OCI-LY7 (cell line): ENCODE data around the gene TFB1M. TPM values are rescaled to one million over a fixed set of nuclear protein-coding genes. Genes with fewer than 3 reads are reported as not detected.

Experiments
- BruUV-seq: library from RNA; stranded (reverse); fragments of 400-500 nt; replicated peaks from 2 replicates; lab custom pipeline; 2021; lab: Mats Ljungman, UMichigan
- CTCF ChIA-PET: fragments of 300-600 bp; sonication (Branson Sonifier 250); formaldehyde crosslinking; loops from one replicate; lab custom pipeline; 2022; ENCODE audit warnings: antibody characterized with exemption; ENCODE audit not compliant: unreplicated experiment; lab: Charles Lee
- POLR2A ChIA-PET: fragments of 300-600 bp; sonication (Branson Sonifier 250); formaldehyde crosslinking; loops from one replicate; lab custom pipeline; 2022; ENCODE audit warnings: antibody characterized with exemption; lab: Charles Lee
- DNase-seq: peaks from one replicate; pipeline ENCODE4 v3.0.0-alpha.2; 2015; ENCODE audit warnings: low spot score
- H2AFZ ChIP-seq: fragments of 200-600 bp; sonication (generic), shearing (Covaris generic); 2 replicates; pipeline ENCODE4 v1.6.1; 2014; ENCODE audit warnings: mild to moderate bottlenecking, antibody characterized with exemption, low read length, moderate library complexity
- H3K27ac ChIP-seq: fragments of 200-600 bp; sonication (generic); 2 replicates; pipeline ENCODE4 v1.5.1; 2014; ENCODE audit warnings: mixed run types, low read depth, mild to moderate bottlenecking, moderate library complexity, low read length, inconsistent platforms; ENCODE audit not compliant: poor library complexity, severe bottlenecking
- H3K36me3 ChIP-seq: fragments of 200-600 bp; sonication (generic); 2 replicates; pipeline ENCODE4 v1.6.1; 2014; ENCODE audit warnings: mild to moderate bottlenecking, antibody characterized with exemption, low read length, moderate library complexity, mixed read lengths; ENCODE audit not compliant: insufficient read depth
- H3K4me1 ChIP-seq: fragments of 200-600 bp; sonication (generic); 2 replicates; pipeline ENCODE4 v1.5.1; 2014; ENCODE audit warnings: mild to moderate bottlenecking, low read length; ENCODE audit not compliant: insufficient read depth, poor library complexity, severe bottlenecking
- H3K4me2 ChIP-seq: fragments of 200-600 bp; sonication (generic); 2 replicates; pipeline ENCODE4 v1.6.1; 2014; ENCODE audit warnings: mild to moderate bottlenecking, low read length
- H3K4me3 ChIP-seq: fragments of 200-600 bp; sonication (generic); 2 replicates; pipeline ENCODE4 v1.5.1; 2014; ENCODE audit warnings: mild to moderate bottlenecking, low read depth, low read length; ENCODE audit not compliant: poor library complexity, severe bottlenecking
- H3K79me2 ChIP-seq: fragments of 200-600 bp; sonication (generic); 2 replicates; pipeline ENCODE4 v1.6.1; 2016; ENCODE audit warnings: low read depth, mild to moderate bottlenecking, low read length, moderate library complexity, mixed read lengths; ENCODE audit not compliant: insufficient read depth
- H3K9me2 ChIP-seq: fragments of 200-600 bp; sonication (generic); 2 replicates; pipeline ENCODE4 v1.6.1; 2016; ENCODE audit warnings: mild to moderate bottlenecking, low read length, mixed read lengths; ENCODE audit not compliant: insufficient read depth
- H3K9me3 ChIP-seq: fragments of 200-600 bp; sonication (generic); 2 replicates; pipeline ENCODE4 v1.6.1; 2014; ENCODE audit warnings: mild to moderate bottlenecking, mixed run types, low read length, mixed read lengths
- H4K20me1 ChIP-seq: fragments of 200-600 bp; sonication (generic); 2 replicates; pipeline ENCODE4 v1.6.1; 2014; ENCODE audit warnings: mild to moderate bottlenecking, antibody characterized with exemption, low read length, moderate library complexity, mixed read lengths; ENCODE audit not compliant: insufficient read depth
- CTCF ChIP-seq: fragments of 200-600 bp; sonication (generic); conservative IDR thresholded peaks from 2 replicates; pipeline ENCODE4 v1.5.1; 2014; ENCODE audit warnings: mild to moderate bottlenecking, antibody characterized with exemption, low read length, moderate library complexity, mixed read lengths
- EZH2phosphoT487 ChIP-seq: fragments of 200-600 bp; sonication (generic); IDR thresholded peaks from 2 replicates; pipeline ENCODE4 v1.6.1; 2018; ENCODE audit warnings: low read depth, borderline replicate concordance, mild to moderate bottlenecking, mixed run types, antibody characterized with exemption, low read length, moderate library complexity, mixed read lengths
- intact Hi-C: fragments of 100-400 bp; cut with micrococcal nuclease; formaldehyde crosslinking; loops from one replicate; pipeline ENCODE4 v1.10.0; 2022; ENCODE audit not compliant: unreplicated experiment
- total RNA-seq, 2 experiments: library from RNA; depleted of rRNA in 1 of 2; stranded (reverse); fragments of >200 nt in 1 of 2; shearing (Covaris generic) in 1 of 2; gene quantifications; 2 replicates each; pipeline ENCODE4 v1.2.3, GENCODE V29; 2014 to 2022

Gene TFB1M
- total RNA-seq, 2 experiments from 2014 or later, result 34.8 to 62.8 TPM

GRCh38 chr6:155244434-155244833 lies 69.8 kb downstream of the TFB1M start:
- POLR2A ChIA-PET, result interaction anchor here (0.7 kb wide), 1 partner anchor 14 kb away, joined by 3 read pairs; no protein-coding TSS in a partner anchor
- H4K20me1 ChIP-seq, result no peaks in the 10 kb centered on the region
- TF ChIP-seq EZH2phosphoT487 (no peak), CTCF (no peak)
- no peaks in the 10 kb centered on the region for H3K79me2 ChIP-seq
- DNase-seq, result no peak
- no peaks in the 10 kb centered on the region for H3K9me3 ChIP-seq
- BruUV-seq, result no TSS peak
- H2AFZ ChIP-seq, result no peak overlapping the region
- no peaks in the 10 kb centered on the region for H3K4me1 ChIP-seq
- no peak overlapping the region for H3K27ac ChIP-seq
- CTCF ChIA-PET, result no interaction called here
- intact Hi-C loops, result loop anchor here (10.0 kb wide), 1 partner anchor 570 kb away; no protein-coding TSS in a partner anchor
- no peaks in the 10 kb centered on the region for H3K9me2 ChIP-seq
- no peak overlapping the region for H3K4me2 ChIP-seq
- H3K4me3 ChIP-seq, result no peak overlapping the region
- H3K36me3 ChIP-seq, result peaks cover 43% of the 10 kb centered on the region

GRCh38 chr6:155241966-155242365 lies 72.3 kb downstream of the TFB1M start:
- Histone ChIP-seq H3K27ac (no peak overlapping the region), H3K4me1 (no peaks in the 10 kb centered on the region), H2AFZ (no peak overlapping the region), H3K36me3 (peaks cover 33% of the 10 kb centered on the region), H3K9me3 (no peaks in the 10 kb centered on the region), H3K4me3 (no peak overlapping the region), H3K9me2 (no peaks in the 10 kb centered on the region), H3K79me2 (no peaks in the 10 kb centered on the region), H3K4me2 (no peak overlapping the region), H4K20me1 (no peaks in the 10 kb centered on the region)
- no TSS peak for BruUV-seq
- POLR2A ChIA-PET, result no interaction called here
- no peak for TF ChIP-seq EZH2phosphoT487
- no peak for TF ChIP-seq CTCF
- intact Hi-C loops, result loop anchor here (10.0 kb wide), 1 partner anchor 567 kb away; no protein-coding TSS in a partner anchor
- CTCF ChIA-PET, result no interaction called here
- no peak for DNase-seq

GRCh38 chr6:155240905-155241600 lies 73.2 kb downstream of the TFB1M start:
- DNase-seq, result no peak
- CTCF ChIA-PET, result no interaction called here
- POLR2A ChIA-PET, result no interaction called here

More at GRCh38 chr6:155240905-155241600, 73.2 kb downstream of the TFB1M start:
- peaks cover 27% of the 10 kb centered on the region for H3K36me3 ChIP-seq
- TF ChIP-seq EZH2phosphoT487 (no peak), CTCF (no peak)
- H2AFZ ChIP-seq, result no peak overlapping the region
- intact Hi-C loops, result loop anchor here (10.0 kb wide), 1 partner anchor 566 kb away; no protein-coding TSS in a partner anchor
- H3K9me2 ChIP-seq, result no peaks in the 10 kb centered on the region
- H4K20me1 ChIP-seq, result no peaks in the 10 kb centered on the region
- no peaks in the 10 kb centered on the region for H3K4me1 ChIP-seq
- no peak overlapping the region for H3K4me3 ChIP-seq
- BruUV-seq, result no TSS peak
- no peak overlapping the region for H3K27ac ChIP-seq
- H3K9me3 ChIP-seq, result no peaks in the 10 kb centered on the region
- H3K79me2 ChIP-seq, result no peaks in the 10 kb centered on the region
- H3K4me2 ChIP-seq, result no peak overlapping the region
